HEK293 (cell line): ENCODE results near the gene WDR20.
"Not testable (repeated sequence)": the region's sequence is repeated elsewhere in the genome, so short reads cannot be mapped to it uniquely, and the experiment has no call there.

Experiments used
- CTCF ChIA-PET: fragments of 350-600 bp; formaldehyde crosslinking; extraction: SDS; loops from one replicate; lab custom pipeline; 2021; ENCODE audit warnings: antibody characterized with exemption; lab: Yijun Ruan, JAX
- POLR2A ChIA-PET: fragments of 300-600 bp; formaldehyde crosslinking; extraction: SDS; loops from one replicate; lab custom pipeline; 2020; ENCODE audit warnings: antibody characterized with exemption, inconsistent platforms; lab: Yijun Ruan, JAX
- H3K27ac ChIP-seq: fragments of 200-500 bp; sonication (Bioruptor generic); 2 replicates; pipeline ENCODE4 v1.5.1; 2014; ENCODE audit warnings: low read depth, low read length, control low read depth, inconsistent platforms; ENCODE audit errors: extremely low read depth
- H3K36me3 ChIP-seq, 2 experiments: fragments of 200-500 bp in 1 of 2; sonication (Bioruptor generic) in 1 of 2; 1 replicate in 1 of 2; 2 replicates in 1 of 2; pipeline ENCODE4 v1.5.1; 2014 to 2017; ENCODE audit warnings: inconsistent platforms in 2 of 2, low read length in 2 of 2; ENCODE audit not compliant: control insufficient read depth in 2 of 2, insufficient read depth in 1 of 2
- H3K4me1 ChIP-seq: fragments of 200-500 bp; sonication (Bioruptor generic); 2 replicates; pipeline ENCODE4 v1.5.1; 2014; ENCODE audit warnings: mild to moderate bottlenecking, low read length, inconsistent platforms; ENCODE audit not compliant: control insufficient read depth, insufficient read depth
- H3K4me3 ChIP-seq: 2 replicates; pipeline ENCODE4 v1.5.1; 2011; ENCODE audit warnings: low read depth, mild to moderate bottlenecking, control low read depth, low read length, moderate library complexity
- H3K9me3 ChIP-seq: fragments of 200-500 bp; sonication (Bioruptor generic); 2 replicates; pipeline ENCODE4 v1.5.1; 2014; ENCODE audit warnings: low read depth, low read length, inconsistent platforms; ENCODE audit not compliant: control insufficient read depth, insufficient read depth
- KLF8 ChIP-seq: fragments of 450-650 bp; formaldehyde crosslinking; IDR thresholded peaks from 2 replicates; pipeline ENCODE4 v1.5.1; 2016; ENCODE audit warnings: missing biosample characterization, missing genetic modification characterization
- SALL2 ChIP-seq: fragments of 450-650 bp; formaldehyde crosslinking; IDR thresholded peaks from 2 replicates; pipeline ENCODE4 v1.5.0; 2017; ENCODE audit warnings: missing biosample characterization, mild to moderate bottlenecking, missing genetic modification characterization, borderline replicate concordance
- ZEB2 ChIP-seq: fragments of 450-650 bp; formaldehyde crosslinking; IDR thresholded peaks from 2 replicates; pipeline ENCODE4 v1.5.1; 2016; ENCODE audit warnings: missing biosample characterization, missing genetic modification characterization
- ZNF10 ChIP-seq: fragments of 450-650 bp; formaldehyde crosslinking; IDR thresholded peaks from 2 replicates; pipeline ENCODE4 v1.5.1; 2017; ENCODE audit warnings: missing biosample characterization, missing genetic modification characterization
- ZNF112 ChIP-seq: fragments of 450-650 bp; formaldehyde crosslinking; IDR thresholded peaks from 2 replicates; pipeline ENCODE4 v1.5.0; 2017; ENCODE audit warnings: missing biosample characterization, missing genetic modification characterization
- ZNF175 ChIP-seq: fragments of 450-650 bp; formaldehyde crosslinking; IDR thresholded peaks from 2 replicates; pipeline ENCODE4 v1.5.1; 2016; ENCODE audit warnings: missing biosample characterization, missing genetic modification characterization
- ZNF341 ChIP-seq: fragments of 450-650 bp; formaldehyde crosslinking; IDR thresholded peaks from 2 replicates; pipeline ENCODE4; 2016; ENCODE audit warnings: low read depth, missing biosample characterization, missing genetic modification characterization
- ZNF350 ChIP-seq: fragments of 450-650 bp; formaldehyde crosslinking; IDR thresholded peaks from 2 replicates; pipeline ENCODE4 v1.5.0; 2017; ENCODE audit warnings: missing biosample characterization, mild to moderate bottlenecking, missing genetic modification characterization
- ZNF366 ChIP-seq: fragments of 450-650 bp; formaldehyde crosslinking; conservative IDR thresholded peaks from 2 replicates; pipeline ENCODE4 v1.5.1; 2016; ENCODE audit warnings: missing biosample characterization, missing genetic modification characterization
- ZNF433 ChIP-seq: fragments of 450-650 bp; formaldehyde crosslinking; IDR thresholded peaks from 2 replicates; pipeline ENCODE4 v1.5.1; 2016; ENCODE audit warnings: missing biosample characterization, missing genetic modification characterization, low read depth
- TF ChIP-seq, protein P1 (sequence below): fragments of 450-650 bp; formaldehyde crosslinking; conservative IDR thresholded peaks from 2 replicates; pipeline ENCODE4 v1.5.1; 2016; ENCODE audit warnings: low read depth, missing biosample characterization, missing genetic modification characterization
- TF ChIP-seq, protein P2 (sequence below): fragments of 450-650 bp; formaldehyde crosslinking; IDR thresholded peaks from 2 replicates; pipeline ENCODE4 v1.5.1; 2016; ENCODE audit warnings: missing biosample characterization, missing genetic modification characterization
- TF ChIP-seq, protein P3 (sequence below): fragments of 450-650 bp; formaldehyde crosslinking; IDR thresholded peaks from 2 replicates; pipeline ENCODE4 v1.5.1; 2016; ENCODE audit warnings: missing biosample characterization, missing genetic modification characterization

The WDR20 gene

DNA sequence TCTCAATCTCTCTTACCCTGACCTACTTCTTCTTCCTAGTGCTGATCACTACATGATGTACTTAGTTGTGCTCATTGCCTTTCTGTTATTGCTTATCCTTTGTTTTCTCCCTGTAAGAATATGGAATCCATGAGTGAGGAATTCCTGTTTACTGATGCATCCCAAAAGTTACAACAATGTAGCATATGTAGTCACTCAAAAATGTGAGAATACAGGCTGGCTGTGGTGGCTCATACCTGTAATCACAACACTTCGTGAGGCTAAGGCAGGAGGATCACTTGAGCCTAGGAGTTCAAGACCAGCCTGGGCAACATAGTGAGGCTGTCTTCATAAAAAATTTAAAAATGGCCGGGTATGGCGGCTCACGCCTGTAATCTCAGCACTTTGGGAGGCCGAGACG lies 8.0 kb upstream of the WDR20 start (continued):
- TF ChIP-seq, protein P1, sequence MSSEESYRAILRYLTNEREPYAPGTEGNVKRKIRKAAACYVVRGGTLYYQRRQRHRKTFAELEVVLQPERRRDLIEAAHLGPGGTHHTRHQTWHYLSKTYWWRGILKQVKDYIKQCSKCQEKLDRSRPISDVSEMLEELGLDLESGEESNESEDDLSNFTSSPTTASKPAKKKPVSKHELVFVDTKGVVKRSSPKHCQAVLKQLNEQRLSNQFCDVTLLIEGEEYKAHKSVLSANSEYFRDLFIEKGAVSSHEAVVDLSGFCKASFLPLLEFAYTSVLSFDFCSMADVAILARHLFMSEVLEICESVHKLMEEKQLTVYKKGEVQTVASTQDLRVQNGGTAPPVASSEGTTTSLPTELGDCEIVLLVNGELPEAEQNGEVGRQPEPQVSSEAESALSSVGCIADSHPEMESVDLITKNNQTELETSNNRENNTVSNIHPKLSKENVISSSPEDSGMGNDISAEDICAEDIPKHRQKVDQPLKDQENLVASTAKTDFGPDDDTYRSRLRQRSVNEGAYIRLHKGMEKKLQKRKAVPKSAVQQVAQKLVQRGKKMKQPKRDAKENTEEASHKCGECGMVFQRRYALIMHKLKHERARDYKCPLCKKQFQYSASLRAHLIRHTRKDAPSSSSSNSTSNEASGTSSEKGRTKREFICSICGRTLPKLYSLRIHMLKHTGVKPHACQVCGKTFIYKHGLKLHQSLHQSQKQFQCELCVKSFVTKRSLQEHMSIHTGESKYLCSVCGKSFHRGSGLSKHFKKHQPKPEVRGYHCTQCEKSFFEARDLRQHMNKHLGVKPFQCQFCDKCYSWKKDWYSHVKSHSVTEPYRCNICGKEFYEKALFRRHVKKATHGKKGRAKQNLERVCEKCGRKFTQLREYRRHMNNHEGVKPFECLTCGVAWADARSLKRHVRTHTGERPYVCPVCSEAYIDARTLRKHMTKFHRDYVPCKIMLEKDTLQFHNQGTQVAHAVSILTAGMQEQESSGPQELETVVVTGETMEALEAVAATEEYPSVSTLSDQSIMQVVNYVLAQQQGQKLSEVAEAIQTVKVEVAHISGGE (tag by site-specific recombination) = no peak
- no peak for TF ChIP-seq SALL2 (tag by site-specific recombination)
- no peak for TF ChIP-seq KLF8 (tag by site-specific recombination)
- TF ChIP-seq ZNF112 (tag by site-specific recombination) = no peak
- TF ChIP-seq, protein P2, sequence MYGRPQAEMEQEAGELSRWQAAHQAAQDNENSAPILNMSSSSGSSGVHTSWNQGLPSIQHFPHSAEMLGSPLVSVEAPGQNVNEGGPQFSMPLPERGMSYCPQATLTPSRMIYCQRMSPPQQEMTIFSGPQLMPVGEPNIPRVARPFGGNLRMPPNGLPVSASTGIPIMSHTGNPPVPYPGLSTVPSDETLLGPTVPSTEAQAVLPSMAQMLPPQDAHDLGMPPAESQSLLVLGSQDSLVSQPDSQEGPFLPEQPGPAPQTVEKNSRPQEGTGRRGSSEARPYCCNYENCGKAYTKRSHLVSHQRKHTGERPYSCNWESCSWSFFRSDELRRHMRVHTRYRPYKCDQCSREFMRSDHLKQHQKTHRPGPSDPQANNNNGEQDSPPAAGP = no peak
- TF ChIP-seq, protein P3, sequence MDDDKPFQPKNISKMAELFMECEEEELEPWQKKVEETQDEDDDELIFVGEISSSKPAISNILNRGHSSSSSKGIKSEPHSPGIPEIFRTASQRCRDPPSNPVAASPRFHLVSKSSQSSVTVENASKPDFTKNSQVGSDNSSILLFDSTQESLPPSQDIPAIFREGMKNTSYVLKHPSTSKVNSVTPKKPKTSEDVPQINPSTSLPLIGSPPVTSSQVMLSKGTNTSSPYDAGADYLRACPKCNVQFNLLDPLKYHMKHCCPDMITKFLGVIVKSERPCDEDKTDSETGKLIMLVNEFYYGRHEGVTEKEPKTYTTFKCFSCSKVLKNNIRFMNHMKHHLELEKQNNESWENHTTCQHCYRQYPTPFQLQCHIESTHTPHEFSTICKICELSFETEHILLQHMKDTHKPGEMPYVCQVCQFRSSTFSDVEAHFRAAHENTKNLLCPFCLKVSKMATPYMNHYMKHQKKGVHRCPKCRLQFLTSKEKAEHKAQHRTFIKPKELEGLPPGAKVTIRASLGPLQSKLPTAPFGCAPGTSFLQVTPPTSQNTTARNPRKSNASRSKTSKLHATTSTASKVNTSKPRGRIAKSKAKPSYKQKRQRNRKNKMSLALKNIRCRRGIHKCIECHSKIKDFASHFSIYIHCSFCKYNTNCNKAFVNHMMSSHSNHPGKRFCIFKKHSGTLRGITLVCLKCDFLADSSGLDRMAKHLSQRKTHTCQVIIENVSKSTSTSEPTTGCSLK = no peak
- no peak for TF ChIP-seq ZNF10
- TF ChIP-seq ZNF350 (tag by site-specific recombination) = no peak

DNA sequence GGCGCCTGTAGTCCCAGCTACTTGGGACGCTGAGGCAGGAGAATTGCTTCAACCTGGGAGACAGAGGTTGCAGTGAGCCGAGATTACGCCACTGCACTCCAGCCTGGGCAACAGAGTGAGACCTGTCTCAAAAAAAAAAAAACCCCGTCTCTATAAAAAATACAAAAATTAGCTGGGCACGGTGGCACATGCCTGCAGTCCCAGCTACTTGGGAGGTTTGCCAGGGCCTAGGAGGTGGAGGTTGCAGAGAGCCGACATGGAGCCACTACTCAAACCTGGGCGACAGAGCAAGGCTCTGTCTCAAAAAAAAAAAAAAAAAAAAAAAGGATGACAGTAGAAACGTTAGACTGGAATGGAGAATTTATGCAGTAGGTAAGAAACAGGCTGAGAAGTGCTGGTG lies 5.7 kb upstream of the WDR20 start:
- H3K36me3 ChIP-seq, POLR2A ChIA-PET, CTCF ChIA-PET, H3K4me3 ChIP-seq, H3K27ac ChIP-seq, H3K4me1 ChIP-seq, H3K9me3 ChIP-seq: not testable (repeated sequence)

DNA sequence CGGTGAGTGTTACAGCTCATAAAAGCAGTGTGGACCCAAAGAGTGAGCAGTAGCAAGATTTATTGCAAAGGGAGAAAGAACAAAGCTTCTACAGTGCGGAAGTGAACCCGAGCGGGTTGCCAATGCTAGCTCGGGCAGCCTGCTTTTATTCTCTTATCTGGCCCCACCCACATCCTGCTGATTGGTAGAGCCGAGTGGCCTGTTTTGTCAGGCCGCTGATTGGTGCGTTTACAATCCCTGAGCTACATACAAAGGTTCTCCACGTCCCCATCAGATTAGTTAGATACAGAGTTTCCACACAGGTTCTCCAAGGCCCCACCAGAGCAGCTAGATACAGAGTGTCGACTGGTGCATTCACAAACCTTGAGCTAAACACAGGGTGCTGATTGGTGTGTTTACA lies 5.0 kb upstream of the WDR20 start:
- H3K9me3 ChIP-seq, POLR2A ChIA-PET, H3K36me3 ChIP-seq, H3K27ac ChIP-seq, H3K4me1 ChIP-seq, CTCF ChIA-PET, H3K4me3 ChIP-seq: not testable (repeated sequence)

DNA sequence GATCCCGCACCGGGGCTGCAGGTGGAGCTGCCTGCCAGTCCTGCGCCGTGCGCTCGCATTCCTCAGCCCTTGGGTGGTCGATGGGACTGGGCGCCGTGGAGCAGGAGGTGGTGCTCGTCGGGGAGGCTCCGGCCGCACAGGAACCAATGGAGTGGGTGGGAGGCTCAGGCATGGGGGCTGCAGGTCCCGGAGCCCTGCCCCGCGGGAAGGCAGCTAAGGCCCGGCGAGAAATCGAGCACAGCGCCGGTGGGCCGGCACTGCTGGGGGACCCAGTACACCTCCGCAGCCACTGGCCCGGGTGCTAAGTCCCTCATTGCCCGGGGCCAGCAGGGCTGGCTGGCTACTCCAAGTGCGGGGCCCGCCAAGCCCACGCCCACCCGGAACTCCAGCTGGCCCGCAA lies 4.2 kb upstream of the WDR20 start:
- H3K9me3 ChIP-seq, POLR2A ChIA-PET, CTCF ChIA-PET: not testable (repeated sequence)

DNA sequence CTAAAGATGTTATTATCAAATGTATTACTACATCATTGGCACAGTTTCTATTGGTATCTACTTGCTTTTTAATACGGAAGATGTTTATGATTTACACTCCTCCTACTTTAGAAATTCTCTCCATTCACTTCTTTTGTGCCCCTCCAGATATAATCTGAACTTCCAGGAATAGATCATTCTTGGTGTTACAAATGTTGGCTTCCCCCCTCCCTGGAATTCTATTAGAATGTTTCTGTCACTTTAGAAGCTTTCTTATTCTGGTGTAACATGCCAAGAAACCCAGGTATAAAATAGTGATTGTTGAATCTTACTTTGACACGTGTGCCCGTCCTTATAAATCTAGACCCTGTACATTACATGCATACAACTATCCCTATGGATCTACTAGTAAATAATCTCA lies 1.2 kb upstream of the WDR20 start:
- POLR2A ChIA-PET = interaction anchor here (1.3 kb wide), 1 partner anchor 45 kb away, joined by 3 read pairs; no protein-coding TSS in a partner anchor
- Histone ChIP-seq H3K36me3 (no peaks in the 10 kb centered on the region; a peak in 1 of 3 replicates), H3K9me3 (no peaks in the 10 kb centered on the region), H3K4me1 (peaks cover 6% of the 10 kb centered on the region; the same call in 1 of the 2 replicates), H3K4me3 (peak overlapping the region; percentile 93), H3K27ac (peak overlapping the region; percentile 80; the same call in 1 of the 2 replicates)
- TF ChIP-seq ZNF341 (tag by site-specific recombination) (peak; percentile 54; the same call in 1 of the 2 replicates), ZNF175 (tag by site-specific recombination) (no peak), ZNF433 (tag by site-specific recombination) (no peak), ZEB2 (tag by site-specific recombination) (no peak), ZNF366 (0 out of 2 replicates have a peak, but pooled peaks have one; percentile 14)
- TF ChIP-seq, protein P1 (tag by site-specific recombination) = peak; percentile 78
- CTCF ChIA-PET = no interaction called here

More for the DNA sequence above, 4.2 kb upstream of the WDR20 start:
- H3K4me3 ChIP-seq, H3K36me3 ChIP-seq, H3K4me1 ChIP-seq, H3K27ac ChIP-seq: not testable (repeated sequence)
